Gastrocnemius medialis (tissue), 4 donors: ENCODE data around the gene EPHA2.

ENCODE experiments used
- POLR2A ChIP-seq, 2 donors: fragments of 450-650 bp; IDR thresholded peaks; one replicate each; pipeline ENCODE4 v1.6.1; 2017; ENCODE audit warnings: antibody characterized with exemption in 2 of 2, mild to moderate bottlenecking in 2 of 2, moderate library complexity in 2 of 2
- TF ChIP-seq, protein P1 (sequence below), 5 experiments: fragments of 450-650 bp in 3 of 5; fragments of 200-600 bp in 2 of 5; sonication (generic) in 2 of 5; IDR thresholded peaks in 4 of 5; conservative IDR thresholded peaks in 1 of 5; 1 replicate in 4 of 5; 2 replicates in 1 of 5; pipeline ENCODE4 v1.5.1; 2016 to 2019; ENCODE audit warnings: antibody characterized with exemption in 5 of 5, mild to moderate bottlenecking in 3 of 5, moderate library complexity in 3 of 5

DNA sequence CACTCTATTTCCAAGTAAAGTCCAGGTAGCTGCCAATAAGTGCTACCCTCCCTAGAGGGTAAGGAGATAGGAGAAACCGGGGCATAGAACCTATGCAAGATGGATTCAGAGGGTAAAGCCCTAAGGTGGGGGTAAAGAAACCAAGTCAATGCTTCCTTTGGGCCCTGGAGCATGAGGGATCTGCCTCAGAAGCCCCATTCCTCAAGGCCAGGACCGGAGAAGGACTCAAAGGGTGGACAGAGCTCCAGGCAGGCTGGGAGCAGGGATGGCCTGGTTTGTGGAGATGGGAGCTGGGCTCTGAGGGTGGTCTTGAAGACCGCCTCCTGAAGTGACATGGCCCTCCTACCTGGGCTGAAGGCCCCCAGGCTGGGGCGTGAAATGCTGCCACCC, 3.9 kb downstream of the EPHA2 start:
- TF ChIP-seq, protein P1, sequence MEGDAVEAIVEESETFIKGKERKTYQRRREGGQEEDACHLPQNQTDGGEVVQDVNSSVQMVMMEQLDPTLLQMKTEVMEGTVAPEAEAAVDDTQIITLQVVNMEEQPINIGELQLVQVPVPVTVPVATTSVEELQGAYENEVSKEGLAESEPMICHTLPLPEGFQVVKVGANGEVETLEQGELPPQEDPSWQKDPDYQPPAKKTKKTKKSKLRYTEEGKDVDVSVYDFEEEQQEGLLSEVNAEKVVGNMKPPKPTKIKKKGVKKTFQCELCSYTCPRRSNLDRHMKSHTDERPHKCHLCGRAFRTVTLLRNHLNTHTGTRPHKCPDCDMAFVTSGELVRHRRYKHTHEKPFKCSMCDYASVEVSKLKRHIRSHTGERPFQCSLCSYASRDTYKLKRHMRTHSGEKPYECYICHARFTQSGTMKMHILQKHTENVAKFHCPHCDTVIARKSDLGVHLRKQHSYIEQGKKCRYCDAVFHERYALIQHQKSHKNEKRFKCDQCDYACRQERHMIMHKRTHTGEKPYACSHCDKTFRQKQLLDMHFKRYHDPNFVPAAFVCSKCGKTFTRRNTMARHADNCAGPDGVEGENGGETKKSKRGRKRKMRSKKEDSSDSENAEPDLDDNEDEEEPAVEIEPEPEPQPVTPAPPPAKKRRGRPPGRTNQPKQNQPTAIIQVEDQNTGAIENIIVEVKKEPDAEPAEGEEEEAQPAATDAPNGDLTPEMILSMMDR (IDR thresholded peaks at IDR 0.05 in 4 of 5, conservative IDR thresholded peaks at IDR 0.05 in 1 of 5): no peak
- no peak for TF ChIP-seq POLR2A (IDR thresholded peaks at IDR 0.05)
